GM18951 (cell line): Measurements from ENCODE around the gene MYH3.

ENCODE experiments used
- POLR2A ChIP-seq: IDR thresholded peaks from 4 replicates; pipeline ENCODE4 v1.6.1; 2011; ENCODE audit warnings: mild to moderate bottlenecking; ENCODE audit not compliant: insufficient read length, insufficient read depth; ENCODE audit errors: extremely low read depth
- in situ Hi-C: fragments of 300-500 bp; cut with MboI; formaldehyde crosslinking; loops from one replicate; pipeline ENCODE4 v1.12.0; 2022; ENCODE audit warnings: low sequenced_read_pairs, mixed read lengths, inconsistent platforms; ENCODE audit not compliant: unreplicated experiment

Gene MYH3

GRCh38 chr17:10664571-10664970, 7.5 kb upstream of the MYH3 start:
- in situ Hi-C loops = no loop called here
- TF ChIP-seq POLR2A = no peak

- no peak for TF ChIP-seq POLR2A
- in situ Hi-C loops = no loop called here
Observed at GRCh38 chr17:10663231-10663630, 6.1 kb upstream of the MYH3 start.

GRCh38 chr17:10661437-10661836, 4.3 kb upstream of the MYH3 start:
- in situ Hi-C loops = no loop called here
- TF ChIP-seq POLR2A = no peak

DNA sequence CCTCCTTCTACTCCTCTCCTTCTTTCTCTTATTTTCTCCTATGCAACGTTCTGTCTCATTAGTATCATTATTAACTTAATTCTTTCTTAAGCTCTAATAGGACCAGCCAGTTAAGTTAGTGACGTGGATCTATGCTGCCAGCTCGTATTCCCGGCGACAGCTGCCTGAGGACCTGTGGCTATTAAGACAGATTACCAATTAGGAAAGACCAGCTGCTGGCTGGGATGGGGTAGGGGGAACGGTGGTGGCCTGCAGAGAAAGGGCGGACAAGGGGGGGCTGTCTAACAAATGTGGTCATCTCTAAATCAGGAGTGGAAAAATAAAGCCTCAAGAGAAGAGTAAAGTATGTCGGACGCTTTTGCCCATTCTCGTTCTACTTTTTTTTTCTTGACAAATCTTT, 770 bp upstream of the MYH3 start:
- TF ChIP-seq POLR2A = no peak
- in situ Hi-C loops = no loop called here

DNA sequence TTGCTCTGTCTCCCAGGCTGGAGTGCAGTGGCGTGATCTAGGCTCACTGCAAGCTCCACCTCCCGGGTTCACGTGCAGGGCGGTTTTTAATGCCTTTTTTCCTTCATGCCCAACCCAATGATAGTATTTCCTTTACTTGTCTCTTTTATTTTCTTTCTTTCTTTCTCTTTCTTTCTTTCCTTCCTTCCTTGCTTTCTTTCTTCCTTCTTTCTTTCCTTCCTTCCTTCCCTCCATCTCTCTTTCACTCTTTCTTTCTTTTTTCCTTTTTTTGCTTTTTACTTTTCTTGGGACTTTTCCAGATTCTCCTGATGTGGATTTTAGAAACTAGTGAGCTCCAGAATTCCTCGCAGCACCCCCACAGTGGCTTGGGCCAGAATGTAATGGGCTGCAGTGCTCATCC, 3.1 kb downstream of the MYH3 start:
- TF ChIP-seq POLR2A = no peak
- in situ Hi-C loops = no loop called here

DNA sequence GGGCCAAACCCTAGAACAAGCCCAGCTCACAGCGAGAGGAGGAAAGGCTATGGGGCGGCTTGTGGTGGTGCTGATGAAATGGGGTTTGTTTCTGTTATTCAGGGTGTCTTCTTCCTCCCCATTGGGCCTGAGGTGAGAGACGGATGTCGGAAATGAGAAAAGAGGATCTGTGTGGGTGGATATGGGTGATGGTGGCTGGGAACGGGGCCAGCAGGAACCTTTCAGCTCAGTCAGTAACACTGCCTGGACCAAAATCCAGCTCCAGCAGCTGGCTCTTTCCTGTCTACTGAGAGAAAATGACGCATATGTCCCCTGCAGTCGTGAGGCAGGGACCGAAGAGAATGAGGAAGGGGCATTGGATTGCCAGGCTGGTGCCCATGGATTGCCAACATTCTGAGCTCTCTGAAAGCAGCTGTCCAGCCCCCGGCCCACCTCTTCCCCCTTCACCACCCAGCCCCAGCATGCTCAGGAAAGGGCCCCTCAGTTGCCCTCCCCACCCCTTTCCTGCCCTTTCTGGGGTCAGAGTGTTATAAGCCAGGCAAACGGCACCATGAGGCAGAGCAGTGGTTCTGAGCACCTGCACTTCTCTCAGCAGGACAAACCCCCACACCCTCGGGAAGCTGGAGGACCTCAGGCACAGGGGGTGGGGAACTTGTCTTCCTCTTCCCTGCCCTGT, 4.0 kb downstream of the MYH3 start:
- in situ Hi-C loops = no loop called here
- no peak for TF ChIP-seq POLR2A

- in situ Hi-C loops = no loop called here
- no peak for TF ChIP-seq POLR2A
Observed at GRCh38 chr17:10651927-10652326, 5.2 kb downstream of the MYH3 start.

DNA sequence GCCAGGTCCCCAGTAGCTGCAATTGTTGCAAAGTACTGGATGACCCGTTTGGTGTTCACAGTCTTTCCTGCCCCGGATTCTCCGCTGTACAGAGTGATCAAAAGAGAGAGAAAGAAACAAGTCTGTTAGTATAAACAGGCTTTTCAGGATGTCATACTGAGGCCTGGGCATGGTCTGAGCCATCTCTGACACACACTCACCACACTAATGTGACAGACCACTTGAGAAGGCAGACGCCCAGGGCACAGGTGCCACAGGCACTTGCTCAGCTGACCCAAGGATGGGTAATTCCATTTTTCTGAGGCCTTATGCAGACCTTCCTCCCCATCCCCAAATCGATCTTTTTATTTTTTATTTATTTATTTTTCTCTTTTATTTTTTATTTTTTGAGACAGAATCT, 7.5 kb downstream of the MYH3 start:
- in situ Hi-C loops = loop anchor here (10.0 kb wide), 1 partner anchor 195 kb away; no protein-coding TSS in a partner anchor

DNA sequence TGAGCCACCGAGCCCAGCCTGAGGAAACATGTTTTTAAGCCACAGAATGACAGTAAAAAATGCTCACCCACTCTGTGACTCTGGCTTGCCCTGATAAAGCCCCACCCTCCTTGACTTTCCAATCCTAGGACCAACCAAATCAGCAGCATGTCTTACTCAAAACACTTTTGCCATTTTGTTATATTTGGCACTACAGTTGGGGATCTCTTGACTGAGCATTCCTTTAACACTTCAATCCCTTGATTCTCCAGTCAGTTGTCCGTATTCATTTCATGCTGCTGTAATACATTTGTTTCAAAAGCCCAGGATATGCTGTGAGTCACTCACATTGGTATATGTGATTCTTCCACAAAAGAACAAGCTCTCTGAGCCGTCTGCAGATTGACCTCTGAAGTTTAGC, 8.2 kb downstream of the MYH3 start:
- no peak for TF ChIP-seq POLR2A
- in situ Hi-C loops = loop anchor here (10.0 kb wide), 1 partner anchor 196 kb away; no protein-coding TSS in a partner anchor

More for the DNA sequence above, 7.5 kb downstream of the MYH3 start:
- TF ChIP-seq POLR2A = no peak

DNA sequence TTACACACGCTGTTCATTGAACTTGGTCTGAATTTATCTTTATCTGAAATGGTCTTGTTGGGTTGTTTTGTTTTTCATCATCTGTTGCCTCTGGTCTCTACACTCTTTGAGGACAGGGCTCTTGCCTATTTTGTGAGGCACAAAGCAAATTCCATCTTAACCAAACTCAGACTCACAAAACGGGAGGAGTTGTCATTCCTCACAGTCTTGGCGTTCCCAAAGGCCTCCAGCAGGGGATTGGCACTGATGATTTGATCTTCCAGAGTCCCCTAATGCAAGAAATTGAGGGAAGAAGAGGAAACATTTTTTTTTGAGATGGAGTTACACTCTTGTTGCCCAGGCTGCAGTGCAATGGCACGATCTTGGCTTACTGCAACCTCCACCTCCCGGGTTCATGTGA, 8.7 kb downstream of the MYH3 start:
- in situ Hi-C loops = loop anchor here (10.0 kb wide), 1 partner anchor 196 kb away; no protein-coding TSS in a partner anchor
- TF ChIP-seq POLR2A = no peak

- in situ Hi-C loops = loop anchor here (10.0 kb wide), 1 partner anchor 198 kb away; no protein-coding TSS in a partner anchor
- TF ChIP-seq POLR2A = no peak
Observed at GRCh38 chr17:10646392-10646990, 10.6 kb downstream of the MYH3 start.

DNA sequence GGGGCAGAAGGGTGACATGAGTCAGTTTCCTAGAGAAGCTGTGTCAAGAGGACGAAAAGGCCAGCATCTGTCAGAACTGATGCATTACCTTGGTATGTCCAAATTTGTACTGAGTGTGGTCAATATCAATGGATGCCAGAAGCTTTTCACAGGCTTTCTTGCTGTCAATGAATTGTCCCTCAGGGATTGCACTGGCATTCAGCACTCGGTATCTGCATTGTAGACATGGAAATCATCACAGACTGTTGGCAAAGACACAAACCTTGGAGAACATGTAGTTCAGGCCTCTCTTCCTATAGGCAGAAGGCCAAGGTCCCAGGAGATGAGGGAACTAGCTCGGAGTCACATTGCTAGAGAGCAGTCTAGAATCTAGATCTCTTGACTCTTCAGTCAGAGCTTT, 16.6 kb downstream of the MYH3 start:
- TF ChIP-seq POLR2A = no peak
- in situ Hi-C loops = loop anchor here (10.0 kb wide), 1 partner anchor 204 kb away; no protein-coding TSS in a partner anchor

GRCh38 chr17:10638151-10638550, 19.0 kb downstream of the MYH3 start:
- in situ Hi-C loops = no loop called here

GRCh38 chr17:10635290-10635689, 21.8 kb downstream of the MYH3 start:
- in situ Hi-C loops = no loop called here
- no peak for TF ChIP-seq POLR2A

More at GRCh38 chr17:10638151-10638550, 19.0 kb downstream of the MYH3 start:
- TF ChIP-seq POLR2A = no peak
